GM19372 (cell line): Measurements from ENCODE around the gene ABCD4.
"Not testable (repeated sequence)": the region's sequence is repeated elsewhere in the genome, so short reads cannot be mapped to it uniquely, and the experiment has no call there.

Experiments used
- ATAC-seq: cut with Tn5 transposase; IDR thresholded peaks from one replicate; pipeline ENCODE4 v1.9.1; 2021; ENCODE audit warnings: mild to moderate bottlenecking, low read depth, moderate library complexity; ENCODE audit not compliant: unreplicated experiment

The ABCD4 gene

GRCh38 chr14:74302634-74303569 lies at the start of gene ABCD4:
TSS of gene ABCD4 (minus strand) at chr14:74302934. CDS start at chr14:74302912, 22 bp downstream.
- ATAC-seq = peak; percentile 97

- no peak for ATAC-seq
Measured at GRCh38 chr14:74350928-74351323, 48.2 kb upstream of the ABCD4 start.

- ATAC-seq = no peak
Measured at GRCh38 chr14:74350211-74350927, 47.6 kb upstream of the ABCD4 start.

- ATAC-seq = no peak
Measured at GRCh38 chr14:74349757-74350156, 47.0 kb upstream of the ABCD4 start.

GRCh38 chr14:74348735-74349463 lies 46.2 kb upstream of the ABCD4 start:
- no peak for ATAC-seq

- ATAC-seq = no peak
Measured at GRCh38 chr14:74348241-74348734, 45.6 kb upstream of the ABCD4 start, which contains the start of gene VRTN. TSS of gene VRTN (plus strand) at chr14:74348471. CDS start at chr14:74356784, 8,313 bp downstream.

GRCh38 chr14:74347795-74348100 lies 45.0 kb upstream of the ABCD4 start:
- no peak for ATAC-seq

- no peak for ATAC-seq
Measured at GRCh38 chr14:74347097-74347794, 44.5 kb upstream of the ABCD4 start.

- ATAC-seq = no peak
Measured at GRCh38 chr14:74346341-74346740, 43.6 kb upstream of the ABCD4 start.

GRCh38 chr14:74333909-74334308 lies 31.2 kb upstream of the ABCD4 start:
- ATAC-seq = no peak

- ATAC-seq = not testable (repeated sequence)
Measured at GRCh38 chr14:74329950-74330552, 27.3 kb upstream of the ABCD4 start.

- ATAC-seq = no peak
Measured at GRCh38 chr14:74326369-74327152, 23.8 kb upstream of the ABCD4 start.

GRCh38 chr14:74325446-74325845 lies 22.7 kb upstream of the ABCD4 start:
- ATAC-seq = no peak

GRCh38 chr14:74324931-74325361 lies 22.2 kb upstream of the ABCD4 start:
- ATAC-seq = no peak

- ATAC-seq = no peak
Measured at GRCh38 chr14:74314576-74314975, 11.8 kb upstream of the ABCD4 start.

- ATAC-seq = no peak
Measured at GRCh38 chr14:74313601-74314000, 10.9 kb upstream of the ABCD4 start.

GRCh38 chr14:74312161-74312560 lies 9.4 kb upstream of the ABCD4 start:
- no peak for ATAC-seq

- ATAC-seq = no peak
Measured at GRCh38 chr14:74309125-74310022, 6.6 kb upstream of the ABCD4 start.
